ENCODE data around the gene LMAN2.

DNA sequence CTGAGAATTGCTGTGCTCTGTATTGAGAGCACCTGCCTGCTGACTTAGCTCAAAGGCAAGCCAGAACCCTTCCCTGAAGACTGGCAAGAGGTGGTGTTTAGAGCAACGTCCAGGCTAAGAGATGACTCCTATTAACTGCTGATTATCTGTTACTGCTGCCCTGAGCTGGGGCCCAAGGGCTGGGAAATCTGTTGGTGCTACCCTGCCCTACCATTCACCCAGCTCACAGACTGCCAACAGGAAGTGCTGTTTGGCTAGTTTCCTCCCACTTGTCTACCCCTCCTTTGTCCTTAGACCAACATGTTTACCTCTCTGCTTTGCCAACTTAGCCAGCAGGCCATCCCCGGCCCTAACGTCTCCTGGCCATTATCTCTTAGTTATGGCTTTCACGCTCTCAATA lies 54.9 kb downstream of the LMAN2 start:
- TF ChIP-seq POLR2AphosphoS5 (IDR thresholded peaks at IDR 0.05): no peak
- TF ChIP-seq, protein P1, sequence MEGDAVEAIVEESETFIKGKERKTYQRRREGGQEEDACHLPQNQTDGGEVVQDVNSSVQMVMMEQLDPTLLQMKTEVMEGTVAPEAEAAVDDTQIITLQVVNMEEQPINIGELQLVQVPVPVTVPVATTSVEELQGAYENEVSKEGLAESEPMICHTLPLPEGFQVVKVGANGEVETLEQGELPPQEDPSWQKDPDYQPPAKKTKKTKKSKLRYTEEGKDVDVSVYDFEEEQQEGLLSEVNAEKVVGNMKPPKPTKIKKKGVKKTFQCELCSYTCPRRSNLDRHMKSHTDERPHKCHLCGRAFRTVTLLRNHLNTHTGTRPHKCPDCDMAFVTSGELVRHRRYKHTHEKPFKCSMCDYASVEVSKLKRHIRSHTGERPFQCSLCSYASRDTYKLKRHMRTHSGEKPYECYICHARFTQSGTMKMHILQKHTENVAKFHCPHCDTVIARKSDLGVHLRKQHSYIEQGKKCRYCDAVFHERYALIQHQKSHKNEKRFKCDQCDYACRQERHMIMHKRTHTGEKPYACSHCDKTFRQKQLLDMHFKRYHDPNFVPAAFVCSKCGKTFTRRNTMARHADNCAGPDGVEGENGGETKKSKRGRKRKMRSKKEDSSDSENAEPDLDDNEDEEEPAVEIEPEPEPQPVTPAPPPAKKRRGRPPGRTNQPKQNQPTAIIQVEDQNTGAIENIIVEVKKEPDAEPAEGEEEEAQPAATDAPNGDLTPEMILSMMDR (IDR thresholded peaks at IDR 0.05): no peak
- TF ChIP-seq POLR2A (IDR thresholded peaks at IDR 0.05): no peak
